Measurements from ENCODE around the gene C1QTNF12.

The C1QTNF12 gene

DNA sequence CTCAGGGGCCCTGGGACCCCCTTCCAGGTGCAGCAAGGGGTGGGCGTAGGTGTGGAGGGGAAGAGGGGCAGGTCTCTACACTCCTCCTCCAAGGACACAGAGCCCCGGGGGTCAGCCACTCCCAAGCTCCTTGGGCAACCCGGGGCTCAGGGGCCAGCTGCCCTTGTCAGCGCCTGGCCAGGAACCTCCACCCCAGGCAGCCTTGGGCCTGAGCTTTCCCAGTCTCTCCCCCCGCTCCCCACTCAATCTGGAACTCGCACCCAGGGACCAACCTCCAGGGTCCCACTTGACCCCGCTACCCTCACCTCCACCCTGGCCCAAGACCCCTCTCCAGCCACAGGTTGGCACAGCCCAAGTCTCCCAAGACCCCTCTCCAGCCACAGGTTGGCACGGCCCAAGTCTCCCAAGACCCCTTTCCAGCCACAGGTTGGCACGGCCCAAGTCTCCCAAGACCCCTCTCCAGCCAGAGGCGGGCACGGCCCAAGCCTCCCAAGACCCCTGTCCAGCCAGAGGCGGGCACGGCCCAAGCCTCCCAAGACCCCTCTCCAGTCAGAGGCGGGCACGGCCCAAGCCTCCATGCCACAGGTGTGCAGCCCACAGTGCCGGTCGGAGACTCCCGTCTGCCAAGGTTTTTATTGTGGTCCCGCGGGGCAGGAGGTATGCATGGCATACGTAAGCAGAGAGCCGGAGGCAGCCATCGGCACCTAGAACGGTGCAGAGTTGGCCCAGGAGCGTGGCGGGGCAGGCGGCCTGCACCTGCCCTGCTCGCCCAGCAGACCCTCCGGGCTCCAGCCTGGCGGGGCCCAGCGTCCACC is 35.6 kb downstream of the C1QTNF12 start:
- no peak for DNase-seq

DNA sequence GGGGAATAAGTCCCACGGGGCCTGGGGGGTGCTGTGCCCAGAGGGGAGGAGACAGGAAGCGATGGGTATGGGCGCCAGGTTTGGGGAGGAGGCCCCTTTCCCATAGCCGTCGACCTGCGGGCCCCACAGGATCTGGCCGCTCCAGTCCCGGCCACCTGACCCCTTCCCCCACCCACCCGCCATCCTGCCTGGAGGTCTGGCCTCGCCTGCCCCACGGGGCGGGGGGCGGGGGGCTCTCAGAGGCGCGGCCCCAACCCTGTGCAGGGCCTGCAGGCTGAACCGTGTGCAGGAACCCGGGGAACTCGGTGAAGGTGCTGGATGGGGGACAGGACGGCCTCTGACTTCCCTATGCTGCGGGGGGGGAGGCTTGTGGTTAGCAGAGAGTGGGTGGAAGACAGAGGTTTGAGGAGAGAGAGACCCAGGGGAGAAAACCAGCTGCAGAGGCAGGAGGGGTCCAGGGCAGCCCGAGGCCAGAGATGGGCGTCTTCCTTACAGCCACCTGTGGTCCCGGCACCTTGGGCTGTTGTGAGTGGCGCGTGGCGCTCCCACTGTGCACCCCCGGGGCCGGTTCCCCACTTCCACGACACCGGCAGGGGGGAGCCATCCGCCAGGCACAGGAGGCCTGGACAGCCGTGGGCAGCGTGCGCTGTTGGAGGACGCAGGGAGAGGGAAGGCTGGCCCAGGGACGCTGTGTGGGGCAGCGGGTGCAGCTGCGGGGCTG is 37.6 kb downstream of the C1QTNF12 start:
- DNase-seq = peak in 1 of 3 experiments; percentile 12

GRCh38 chr1:1207571-1207892 is 39.0 kb downstream of the C1QTNF12 start:
- DNase-seq = no peak

DNA sequence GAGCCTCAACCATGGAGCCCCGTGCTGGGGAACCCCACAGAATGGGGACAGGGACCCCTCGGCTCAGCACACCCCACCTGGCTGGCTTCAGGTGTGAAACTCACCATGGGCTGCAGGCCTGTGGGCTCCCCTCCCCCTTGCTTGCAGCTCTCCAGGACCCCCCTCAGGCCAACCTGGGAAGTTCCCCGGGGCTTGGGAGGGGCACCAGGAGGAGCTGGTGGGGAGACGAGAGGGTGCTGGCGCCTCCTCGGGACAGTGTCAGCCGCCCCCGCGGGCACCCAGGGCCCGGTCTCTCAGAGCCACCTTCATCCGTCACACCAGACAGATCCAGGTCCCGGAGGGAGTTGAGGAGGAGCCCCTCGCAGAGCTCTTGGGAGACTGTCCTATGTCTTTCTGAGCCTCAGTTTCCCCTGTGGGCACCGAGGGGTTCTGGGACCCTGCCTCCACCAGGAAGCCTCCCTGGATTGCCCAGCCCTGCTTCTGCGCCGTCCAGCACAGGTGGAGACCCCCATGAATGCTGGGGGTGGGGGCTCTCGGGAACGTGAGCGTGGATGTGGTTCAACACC is 39.5 kb downstream of the C1QTNF12 start:
- no peak for DNase-seq

GRCh38 chr1:1206376-1206965 is 40.1 kb downstream of the C1QTNF12 start, which contains the start of gene TNFRSF18:
Gene TNFRSF18 (minus strand): TSS chr1:1206592. CDS start chr1:1206571, 21 bp downstream.
- peak; percentile 35 to 51 (median 48) for DNase-seq

- DNase-seq = no peak
These were observed 40.6 kb downstream of the C1QTNF12 start for GRCh38 chr1:1205769-1206375.

- no peak for DNase-seq
These were observed 41.3 kb downstream of the C1QTNF12 start for GRCh38 chr1:1204998-1205768.

DNA sequence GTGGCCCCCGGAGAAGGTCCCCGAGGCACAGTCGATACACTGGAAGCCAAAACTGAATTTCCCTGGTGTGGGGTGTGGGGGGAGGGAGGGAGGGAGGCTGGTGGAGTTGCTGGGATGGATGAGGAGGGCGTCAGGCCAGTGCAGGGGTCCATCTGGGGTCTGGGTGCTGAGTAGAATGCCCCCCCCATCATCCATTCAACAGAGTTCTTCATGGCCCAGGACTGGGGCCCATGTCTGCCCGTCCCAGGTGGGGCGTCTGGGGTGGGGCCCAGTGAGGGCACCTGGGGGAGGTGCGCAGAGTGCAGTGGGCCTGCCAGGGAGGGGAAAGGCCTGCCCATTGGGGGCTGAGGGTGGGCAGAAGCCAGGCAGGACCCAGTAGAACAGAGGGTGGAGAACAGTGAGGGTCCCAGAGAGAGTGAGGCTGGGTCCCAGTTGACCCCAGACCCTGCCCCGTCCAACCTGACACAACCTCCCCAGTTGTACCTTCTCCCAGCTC is 42.0 kb downstream of the C1QTNF12 start:
- no peak for DNase-seq

- DNase-seq = no peak
These were observed 42.7 kb downstream of the C1QTNF12 start for GRCh38 chr1:1203561-1204424.

GRCh38 chr1:1202831-1203560 is 43.5 kb downstream of the C1QTNF12 start:
- DNase-seq = peak; percentile 20 to 31 (median 22)

DNA sequence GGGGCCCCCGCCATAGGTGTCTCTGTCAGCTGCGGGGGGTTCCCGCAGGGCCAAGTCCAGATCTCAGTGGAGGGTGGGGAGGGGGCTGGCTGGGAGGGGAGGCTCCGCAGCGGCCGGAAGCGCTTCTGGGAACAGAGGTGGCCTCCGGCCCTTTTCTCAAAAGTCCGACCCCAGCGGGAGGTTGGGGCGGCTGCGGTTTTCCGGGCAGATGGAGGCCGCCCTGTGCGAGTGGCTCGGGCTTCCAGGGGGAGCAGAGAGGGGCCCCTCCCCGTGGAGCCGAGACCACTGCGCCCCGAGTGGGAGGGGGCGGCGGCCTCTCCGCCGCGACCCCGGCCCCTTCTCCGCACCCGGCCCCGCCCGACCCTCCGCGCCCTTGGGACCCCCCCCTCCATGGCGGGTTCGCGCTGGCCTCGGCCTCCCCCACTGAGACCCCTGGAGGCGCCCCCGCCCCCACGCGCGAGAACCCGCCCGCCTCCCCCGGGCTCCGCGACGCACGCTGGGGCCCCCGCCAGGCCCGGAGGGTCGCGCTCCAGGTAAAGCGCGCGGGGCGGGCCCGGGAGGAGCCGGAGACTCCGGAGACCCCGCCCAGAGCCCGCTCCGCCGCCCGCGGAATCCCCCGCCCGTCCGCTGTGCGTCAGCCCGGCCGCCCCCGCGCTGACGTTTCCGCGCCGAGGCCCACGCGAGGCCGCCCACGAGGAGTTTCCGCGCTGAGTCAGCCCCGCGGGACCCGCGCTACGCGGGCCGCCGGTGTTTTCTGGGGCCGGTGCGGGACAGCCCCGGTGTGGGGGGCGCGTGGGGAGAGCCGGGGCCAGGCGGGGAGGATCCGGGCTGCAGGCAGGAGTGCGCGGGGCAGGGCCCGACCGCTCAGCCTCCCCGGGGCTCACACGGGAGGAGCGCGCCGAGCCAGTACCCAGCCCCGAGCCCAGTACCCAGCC is 45.4 kb downstream of the C1QTNF12 start:
- peak in 2 of 3 experiments; percentile 32 to 40 for DNase-seq

- DNase-seq = no peak
These were observed 46.3 kb downstream of the C1QTNF12 start for GRCh38 chr1:1199961-1200875.

- DNase-seq = no peak
These were observed 47.2 kb downstream of the C1QTNF12 start for GRCh38 chr1:1199141-1199960.

GRCh38 chr1:1198423-1199140 is 47.9 kb downstream of the C1QTNF12 start:
- no peak for DNase-seq

GRCh38 chr1:1197551-1198422 is 48.7 kb downstream of the C1QTNF12 start:
- no peak for DNase-seq

- DNase-seq = no peak
These were observed 49.4 kb downstream of the C1QTNF12 start for GRCh38 chr1:1197188-1197500.
